ENCODE results near the gene STUB1. TPM values are rescaled to one million over a fixed set of nuclear protein-coding genes. Genes with fewer than 3 reads are reported as not detected.

STUB1 gene
- total and polyA plus RNA-seq, 10 of the 15 experiments (the other 5 are each of a cell fraction or from before 2014, with no cell fraction given), result 4.2 to 136 (median 67.1) TPM

DNA sequence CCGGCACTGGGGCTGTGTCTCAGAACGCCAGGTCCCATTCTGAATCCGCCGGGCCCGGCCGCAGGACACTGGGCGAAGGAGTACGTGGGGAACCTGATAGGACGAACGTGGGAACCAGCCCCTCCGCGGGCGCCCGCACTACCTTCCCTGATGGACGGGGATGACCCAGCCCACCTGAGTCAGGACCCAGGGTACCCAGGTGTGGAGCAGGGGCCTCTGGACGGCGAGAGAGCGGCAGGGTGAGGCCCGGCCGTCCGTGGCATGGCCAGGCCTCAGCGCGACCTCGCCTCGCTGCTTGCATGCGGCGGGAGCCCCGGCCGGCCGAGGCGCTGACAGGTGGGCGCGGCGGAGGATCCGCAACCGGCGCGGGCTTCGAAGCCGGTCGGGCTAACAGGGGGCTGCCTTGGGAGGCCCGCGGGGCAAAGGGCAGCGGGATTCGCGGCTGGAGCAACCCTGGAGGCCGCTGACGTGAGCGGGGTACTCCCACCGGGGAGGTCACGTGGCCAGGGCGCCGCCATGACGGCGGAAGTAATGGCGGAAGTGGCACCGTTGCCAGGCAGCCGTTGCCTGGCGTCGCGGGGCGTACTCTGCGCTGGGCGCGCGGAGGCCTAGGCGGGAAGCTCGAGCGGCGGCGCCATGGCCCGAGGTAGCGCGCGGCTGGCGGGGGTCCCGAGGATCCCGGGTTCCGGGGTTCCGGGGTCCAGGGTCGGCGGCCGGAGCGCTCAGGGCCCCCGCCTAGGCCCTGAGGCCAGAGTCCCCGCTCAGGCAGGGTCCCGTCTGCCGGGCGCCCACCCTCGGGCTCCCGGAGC lies 31.2 kb upstream of the STUB1 start, which contains the start of gene WDR90 (continued):
- TF ChIP-seq POLR2A (IDR thresholded peaks at IDR 0.05; ENCODE audit: low read depth, low read length), result peak; percentile 84
- no peak for TF ChIP-seq RFX5 (IDR thresholded peaks at IDR 0.05; ENCODE audit: low read depth, low read length)
- TF ChIP-seq, protein P1, sequence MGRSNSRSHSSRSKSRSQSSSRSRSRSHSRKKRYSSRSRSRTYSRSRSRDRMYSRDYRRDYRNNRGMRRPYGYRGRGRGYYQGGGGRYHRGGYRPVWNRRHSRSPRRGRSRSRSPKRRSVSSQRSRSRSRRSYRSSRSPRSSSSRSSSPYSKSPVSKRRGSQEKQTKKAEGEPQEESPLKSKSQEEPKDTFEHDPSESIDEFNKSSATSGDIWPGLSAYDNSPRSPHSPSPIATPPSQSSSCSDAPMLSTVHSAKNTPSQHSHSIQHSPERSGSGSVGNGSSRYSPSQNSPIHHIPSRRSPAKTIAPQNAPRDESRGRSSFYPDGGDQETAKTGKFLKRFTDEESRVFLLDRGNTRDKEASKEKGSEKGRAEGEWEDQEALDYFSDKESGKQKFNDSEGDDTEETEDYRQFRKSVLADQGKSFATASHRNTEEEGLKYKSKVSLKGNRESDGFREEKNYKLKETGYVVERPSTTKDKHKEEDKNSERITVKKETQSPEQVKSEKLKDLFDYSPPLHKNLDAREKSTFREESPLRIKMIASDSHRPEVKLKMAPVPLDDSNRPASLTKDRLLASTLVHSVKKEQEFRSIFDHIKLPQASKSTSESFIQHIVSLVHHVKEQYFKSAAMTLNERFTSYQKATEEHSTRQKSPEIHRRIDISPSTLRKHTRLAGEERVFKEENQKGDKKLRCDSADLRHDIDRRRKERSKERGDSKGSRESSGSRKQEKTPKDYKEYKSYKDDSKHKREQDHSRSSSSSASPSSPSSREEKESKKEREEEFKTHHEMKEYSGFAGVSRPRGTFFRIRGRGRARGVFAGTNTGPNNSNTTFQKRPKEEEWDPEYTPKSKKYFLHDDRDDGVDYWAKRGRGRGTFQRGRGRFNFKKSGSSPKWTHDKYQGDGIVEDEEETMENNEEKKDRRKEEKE (IDR thresholded peaks at IDR 0.05), result no peak
- no peak for TF ChIP-seq CBX3 (IDR thresholded peaks at IDR 0.05; ENCODE audit: borderline replicate concordance, low read depth)
- TF ChIP-seq RELA (IDR thresholded peaks at IDR 0.05; ENCODE audit: borderline replicate concordance, partially characterized antibody), result peak; percentile 58
- 0 out of 2 replicates have a peak, but pooled peaks have one; percentile 27 for TF ChIP-seq PAX5 (IDR thresholded peaks at IDR 0.05; ENCODE audit: borderline replicate concordance, low read depth, low read length)
- no peak for TF ChIP-seq IKZF2 (IDR thresholded peaks at IDR 0.05)
- peak; percentile 92 for TF ChIP-seq IKZF1 (conservative IDR thresholded peaks at IDR 0.05)
- no peak for TF ChIP-seq ATF7 (IDR thresholded peaks at IDR 0.05; ENCODE audit: low read depth)
- no peak for TF ChIP-seq TCF12 (IDR thresholded peaks at IDR 0.05; ENCODE audit: low read depth, low read length)
- TF ChIP-seq KLF5 (IDR thresholded peaks at IDR 0.05; ENCODE audit: partially characterized antibody), result no peak
- no peak for TF ChIP-seq HDAC2 (IDR thresholded peaks at IDR 0.05)
- no peak for TF ChIP-seq SMAD1 (IDR thresholded peaks at IDR 0.05; ENCODE audit: low read depth, partially characterized antibody)
- peak; percentile 80; the same call in 1 of the 2 replicates for TF ChIP-seq ATF3 (IDR thresholded peaks at IDR 0.05; ENCODE audit: borderline replicate concordance, extremely low read depth, low read depth, low read length)
- peak; percentile 52 to 89; a peak in 3 of 4 replicates for TF ChIP-seq BHLHE40 (IDR thresholded peaks at IDR 0.05; ENCODE audit: borderline replicate concordance in 1 of 2, low read depth in 2 of 2, low read length in 1 of 2)
- peak; percentile 63 for TF ChIP-seq SPI1 (IDR thresholded peaks at IDR 0.05; ENCODE audit: borderline replicate concordance, insufficient read depth, low read depth, low read length)
- no peak for TF ChIP-seq TCF7 (IDR thresholded peaks at IDR 0.05; ENCODE audit: borderline replicate concordance)
- peak; percentile 78 for TF ChIP-seq DPF2 (IDR thresholded peaks at IDR 0.05)
- TF ChIP-seq, protein P2, sequence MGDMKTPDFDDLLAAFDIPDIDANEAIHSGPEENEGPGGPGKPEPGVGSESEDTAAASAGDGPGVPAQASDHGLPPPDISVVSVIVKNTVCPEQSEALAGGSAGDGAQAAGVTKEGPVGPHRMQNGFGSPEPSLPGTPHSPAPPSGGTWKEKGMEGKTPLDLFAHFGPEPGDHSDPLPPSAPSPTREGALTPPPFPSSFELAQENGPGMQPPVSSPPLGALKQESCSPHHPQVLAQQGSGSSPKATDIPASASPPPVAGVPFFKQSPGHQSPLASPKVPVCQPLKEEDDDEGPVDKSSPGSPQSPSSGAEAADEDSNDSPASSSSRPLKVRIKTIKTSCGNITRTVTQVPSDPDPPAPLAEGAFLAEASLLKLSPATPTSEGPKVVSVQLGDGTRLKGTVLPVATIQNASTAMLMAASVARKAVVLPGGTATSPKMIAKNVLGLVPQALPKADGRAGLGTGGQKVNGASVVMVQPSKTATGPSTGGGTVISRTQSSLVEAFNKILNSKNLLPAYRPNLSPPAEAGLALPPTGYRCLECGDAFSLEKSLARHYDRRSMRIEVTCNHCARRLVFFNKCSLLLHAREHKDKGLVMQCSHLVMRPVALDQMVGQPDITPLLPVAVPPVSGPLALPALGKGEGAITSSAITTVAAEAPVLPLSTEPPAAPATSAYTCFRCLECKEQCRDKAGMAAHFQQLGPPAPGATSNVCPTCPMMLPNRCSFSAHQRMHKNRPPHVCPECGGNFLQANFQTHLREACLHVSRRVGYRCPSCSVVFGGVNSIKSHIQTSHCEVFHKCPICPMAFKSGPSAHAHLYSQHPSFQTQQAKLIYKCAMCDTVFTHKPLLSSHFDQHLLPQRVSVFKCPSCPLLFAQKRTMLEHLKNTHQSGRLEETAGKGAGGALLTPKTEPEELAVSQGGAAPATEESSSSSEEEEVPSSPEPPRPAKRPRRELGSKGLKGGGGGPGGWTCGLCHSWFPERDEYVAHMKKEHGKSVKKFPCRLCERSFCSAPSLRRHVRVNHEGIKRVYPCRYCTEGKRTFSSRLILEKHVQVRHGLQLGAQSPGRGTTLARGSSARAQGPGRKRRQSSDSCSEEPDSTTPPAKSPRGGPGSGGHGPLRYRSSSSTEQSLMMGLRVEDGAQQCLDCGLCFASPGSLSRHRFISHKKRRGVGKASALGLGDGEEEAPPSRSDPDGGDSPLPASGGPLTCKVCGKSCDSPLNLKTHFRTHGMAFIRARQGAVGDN (IDR thresholded peaks at IDR 0.05), result peak; percentile 95
- TF ChIP-seq RBBP5 (conservative IDR thresholded peaks at IDR 0.05), result no peak
- no peak for TF ChIP-seq ZNF622 (IDR thresholded peaks at IDR 0.05)
- TF ChIP-seq JUND (IDR thresholded peaks at IDR 0.05; ENCODE audit: low read depth, low read length), result no peak
- TF ChIP-seq, protein P3, sequence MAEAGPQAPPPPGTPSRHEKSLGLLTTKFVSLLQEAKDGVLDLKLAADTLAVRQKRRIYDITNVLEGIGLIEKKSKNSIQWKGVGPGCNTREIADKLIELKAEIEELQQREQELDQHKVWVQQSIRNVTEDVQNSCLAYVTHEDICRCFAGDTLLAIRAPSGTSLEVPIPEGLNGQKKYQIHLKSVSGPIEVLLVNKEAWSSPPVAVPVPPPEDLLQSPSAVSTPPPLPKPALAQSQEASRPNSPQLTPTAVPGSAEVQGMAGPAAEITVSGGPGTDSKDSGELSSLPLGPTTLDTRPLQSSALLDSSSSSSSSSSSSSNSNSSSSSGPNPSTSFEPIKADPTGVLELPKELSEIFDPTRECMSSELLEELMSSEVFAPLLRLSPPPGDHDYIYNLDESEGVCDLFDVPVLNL (IDR thresholded peaks at IDR 0.05; ENCODE audit: low read depth, low read length), result peak; percentile 87
- TF ChIP-seq CREB1 (IDR thresholded peaks at IDR 0.05; ENCODE audit: low read depth), result peak; percentile 86
